Neural cell (in vitro differentiated cells): ENCODE measurements around the gene RYR2. TPM values are rescaled to one million over a fixed set of nuclear protein-coding genes. Genes with fewer than 3 reads are reported as not detected.

ENCODE experiments used
- H2AFZ ChIP-seq: fragments of 200-600, 300-800 bp; sonication (generic), shearing (Covaris generic); 2 replicates; pipeline ENCODE4 v1.6.0; 2014; ENCODE audit warnings: low read depth, mild to moderate bottlenecking, antibody characterized with exemption, low read length, moderate library complexity
- H3F3A ChIP-seq: fragments of 200-600 bp; shearing (Covaris generic); 2 replicates; pipeline ENCODE4 v1.6.1; 2016; ENCODE audit warnings: mild to moderate bottlenecking, moderate library complexity, mixed read lengths, antibody characterized with exemption, low read length; ENCODE audit not compliant: insufficient read depth, poor library complexity, severe bottlenecking
- H3K27ac ChIP-seq: fragments of 200-600, 300-800 bp; sonication (generic), shearing (Covaris generic); 2 replicates; pipeline ENCODE4 v1.5.1; 2014; ENCODE audit warnings: mild to moderate bottlenecking, low read length, moderate library complexity
- H3K27me3 ChIP-seq: fragments of 300-800, 200-600 bp; sonication (generic), shearing (Covaris generic); 2 replicates; pipeline ENCODE4 v1.6.0; 2014; ENCODE audit warnings: mild to moderate bottlenecking, low read depth, low read length, moderate library complexity; ENCODE audit not compliant: insufficient read depth
- H3K36me3 ChIP-seq: fragments of 300-800, 200-600 bp; sonication (generic), shearing (Covaris generic); 2 replicates; pipeline ENCODE4 v1.5.1; 2014; ENCODE audit warnings: mild to moderate bottlenecking, antibody characterized with exemption, low read length, moderate library complexity; ENCODE audit not compliant: insufficient read depth
- H3K4me2 ChIP-seq: fragments of 300-800, 200-600 bp; sonication (generic), shearing (Covaris generic); 2 replicates; pipeline ENCODE4 v1.6.0; 2014; ENCODE audit warnings: mild to moderate bottlenecking, low read length
- H3K4me3 ChIP-seq: fragments of 300-800, 200-600 bp; sonication (generic), shearing (Covaris generic); 2 replicates; pipeline ENCODE4 v1.5.1; 2014; ENCODE audit warnings: mild to moderate bottlenecking, low read length, moderate library complexity
- H3K79me2 ChIP-seq: fragments of 200-600 bp; shearing (Covaris generic); replicated peaks from 2 replicates; pipeline ENCODE4 v1.6.0; 2014; ENCODE audit warnings: mild to moderate bottlenecking, low read length, moderate library complexity; ENCODE audit not compliant: insufficient read depth
- H3K9ac ChIP-seq: fragments of 300-800, 200-600 bp; sonication (generic), shearing (Covaris generic); 2 replicates; pipeline ENCODE4 v1.6.1; 2016; ENCODE audit warnings: mild to moderate bottlenecking, low read length, mixed read lengths
- H3K9me2 ChIP-seq: fragments of 200-600 bp; shearing (Covaris generic); 2 replicates; pipeline ENCODE4 v1.6.1; 2016; ENCODE audit warnings: mild to moderate bottlenecking, low read length, mixed read lengths; ENCODE audit not compliant: insufficient read depth
- H3K9me3 ChIP-seq: fragments of 200-600, 300-800 bp; sonication (generic), shearing (Covaris generic); 2 replicates; pipeline ENCODE4 v1.6.1; 2016; ENCODE audit warnings: mild to moderate bottlenecking, mixed run types, low read length, moderate library complexity, mixed read lengths
- H4K20me1 ChIP-seq: fragments of 200-600 bp; shearing (Covaris generic); 2 replicates; pipeline ENCODE4 v1.6.1; 2016; ENCODE audit warnings: mild to moderate bottlenecking, mixed run types; ENCODE audit not compliant: insufficient read depth
- EP300 ChIP-seq: fragments of 450-650 bp; conservative IDR thresholded peaks from 2 replicates; pipeline ENCODE4 v1.6.1; 2014; ENCODE audit warnings: antibody characterized with exemption, mild to moderate bottlenecking, moderate library complexity; ENCODE audit not compliant: poor library complexity, severe bottlenecking
- EZH2 ChIP-seq: fragments of 200-600, 300-800 bp; shearing (Covaris generic), sonication (generic); IDR thresholded peaks from 2 replicates; pipeline ENCODE4 v1.6.1; 2014; ENCODE audit warnings: antibody characterized with exemption, low read length, borderline replicate concordance, mild to moderate bottlenecking; ENCODE audit not compliant: insufficient read depth, poor library complexity, severe bottlenecking
- MXI1 ChIP-seq: fragments of 450-650 bp; conservative IDR thresholded peaks from 2 replicates; pipeline ENCODE4 v1.6.1; 2014; ENCODE audit warnings: antibody characterized with exemption, mild to moderate bottlenecking; ENCODE audit not compliant: poor library complexity, severe bottlenecking
- POLR2AphosphoS5 ChIP-seq: IDR thresholded peaks from 2 replicates; pipeline ENCODE4 v1.6.1; 2012
- RAD21 ChIP-seq: fragments of 450-650 bp; conservative IDR thresholded peaks from 2 replicates; pipeline ENCODE4 v1.6.1; 2014; ENCODE audit warnings: antibody characterized with exemption, mild to moderate bottlenecking, moderate library complexity
- SMC3 ChIP-seq: fragments of 450-650 bp; conservative IDR thresholded peaks from 2 replicates; pipeline ENCODE4 v1.6.1; 2014; ENCODE audit warnings: antibody characterized with exemption, mild to moderate bottlenecking, moderate library complexity; ENCODE audit not compliant: poor library complexity
- TAF1 ChIP-seq: IDR thresholded peaks from 2 replicates; pipeline ENCODE4 v1.6.1; 2012; ENCODE audit warnings: low read depth
- polyA plus RNA-seq: library from polyadenylated mRNA; depleted of rRNA; stranded (reverse); fragments of >200 nt; gene quantifications from 2 replicates; pipeline ENCODE4 v1.2.3, GENCODE V29; 2014
- TF ChIP-seq, protein P1 (sequence below): fragments of 450-650 bp; IDR thresholded peaks from 2 replicates; pipeline ENCODE4 v1.5.1; 2014; ENCODE audit warnings: antibody characterized with exemption, mild to moderate bottlenecking, moderate library complexity; ENCODE audit not compliant: poor library complexity, severe bottlenecking
- TF ChIP-seq, protein P2 (sequence below): IDR thresholded peaks from 2 replicates; pipeline ENCODE4 v1.6.1; 2012; ENCODE audit warnings: borderline replicate concordance

RYR2 gene
- polyA plus RNA-seq, 1 donor from 2014 or later, result 3.8 TPM

DNA sequence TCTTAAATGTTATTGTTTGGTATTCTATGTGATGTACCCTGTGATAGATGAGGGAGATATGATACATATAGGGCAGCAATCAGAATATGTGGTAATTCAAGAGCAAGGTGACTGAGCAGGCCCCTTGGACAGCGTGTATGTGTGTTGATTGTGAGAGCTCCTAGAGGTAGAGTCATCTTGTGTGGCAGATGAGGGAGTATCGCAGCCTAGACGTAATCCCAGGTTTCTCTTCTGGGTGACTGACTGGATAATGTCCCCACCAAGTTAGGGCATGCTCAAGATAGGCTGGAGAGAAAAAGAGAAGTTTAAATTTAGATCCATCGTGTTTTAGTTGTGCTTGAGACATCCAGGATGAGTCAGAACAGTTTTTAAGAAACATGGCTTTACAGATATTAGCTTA, 663.5 kb downstream of the RYR2 start:
- TF ChIP-seq RAD21 (no peak), EP300 (no peak), POLR2AphosphoS5 (no peak), SMC3 (no peak)
- Histone ChIP-seq H3K9ac (no peak overlapping the region), H3K4me2 (no peak overlapping the region), H3F3A (no peaks in the 10 kb centered on the region), H2AFZ (no peak overlapping the region), H3K27ac (no peak overlapping the region), H3K9me3 (no peaks in the 10 kb centered on the region), H4K20me1 (no peaks in the 10 kb centered on the region), H3K9me2 (no peaks in the 10 kb centered on the region), H3K79me2 (no peaks in the 10 kb centered on the region), H3K4me3 (no peak overlapping the region), H3K36me3 (no peaks in the 10 kb centered on the region), H3K27me3 (no peaks in the 10 kb centered on the region)

DNA sequence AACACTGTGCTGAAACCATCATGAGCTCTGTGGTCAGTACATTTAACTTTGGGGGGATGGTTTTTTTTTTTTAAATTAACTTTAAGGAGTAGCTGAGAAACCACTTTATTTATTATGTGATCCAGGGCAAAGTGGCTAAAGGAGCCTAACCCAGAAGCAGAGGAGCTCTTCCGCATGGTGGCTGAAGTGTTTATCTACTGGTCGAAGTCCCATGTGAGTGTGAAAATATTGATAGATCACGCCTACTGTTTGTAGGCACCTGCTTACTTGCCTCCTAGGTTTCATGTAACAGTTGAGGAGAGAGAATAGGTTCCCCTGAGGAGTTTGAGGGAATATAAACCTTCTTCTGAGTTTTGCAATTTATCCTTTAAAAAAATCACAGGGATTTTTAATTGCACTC, 667.4 kb downstream of the RYR2 start:
- Histone ChIP-seq H3K27me3 (no peaks in the 10 kb centered on the region), H3K27ac (no peak overlapping the region), H3F3A (peaks cover 2% of the 10 kb centered on the region), H2AFZ (no peak overlapping the region), H3K9me2 (no peaks in the 10 kb centered on the region), H3K36me3 (no peaks in the 10 kb centered on the region), H3K9ac (no peak overlapping the region), H4K20me1 (no peaks in the 10 kb centered on the region), H3K9me3 (no peaks in the 10 kb centered on the region), H3K4me3 (no peak overlapping the region), H3K79me2 (no peaks in the 10 kb centered on the region), H3K4me2 (no peak overlapping the region)
- TF ChIP-seq EZH2 (no peak), MXI1 (no peak), SMC3 (no peak), EP300 (no peak)
- TF ChIP-seq, protein P1, sequence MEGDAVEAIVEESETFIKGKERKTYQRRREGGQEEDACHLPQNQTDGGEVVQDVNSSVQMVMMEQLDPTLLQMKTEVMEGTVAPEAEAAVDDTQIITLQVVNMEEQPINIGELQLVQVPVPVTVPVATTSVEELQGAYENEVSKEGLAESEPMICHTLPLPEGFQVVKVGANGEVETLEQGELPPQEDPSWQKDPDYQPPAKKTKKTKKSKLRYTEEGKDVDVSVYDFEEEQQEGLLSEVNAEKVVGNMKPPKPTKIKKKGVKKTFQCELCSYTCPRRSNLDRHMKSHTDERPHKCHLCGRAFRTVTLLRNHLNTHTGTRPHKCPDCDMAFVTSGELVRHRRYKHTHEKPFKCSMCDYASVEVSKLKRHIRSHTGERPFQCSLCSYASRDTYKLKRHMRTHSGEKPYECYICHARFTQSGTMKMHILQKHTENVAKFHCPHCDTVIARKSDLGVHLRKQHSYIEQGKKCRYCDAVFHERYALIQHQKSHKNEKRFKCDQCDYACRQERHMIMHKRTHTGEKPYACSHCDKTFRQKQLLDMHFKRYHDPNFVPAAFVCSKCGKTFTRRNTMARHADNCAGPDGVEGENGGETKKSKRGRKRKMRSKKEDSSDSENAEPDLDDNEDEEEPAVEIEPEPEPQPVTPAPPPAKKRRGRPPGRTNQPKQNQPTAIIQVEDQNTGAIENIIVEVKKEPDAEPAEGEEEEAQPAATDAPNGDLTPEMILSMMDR, result no peak
- TF ChIP-seq, protein P2, sequence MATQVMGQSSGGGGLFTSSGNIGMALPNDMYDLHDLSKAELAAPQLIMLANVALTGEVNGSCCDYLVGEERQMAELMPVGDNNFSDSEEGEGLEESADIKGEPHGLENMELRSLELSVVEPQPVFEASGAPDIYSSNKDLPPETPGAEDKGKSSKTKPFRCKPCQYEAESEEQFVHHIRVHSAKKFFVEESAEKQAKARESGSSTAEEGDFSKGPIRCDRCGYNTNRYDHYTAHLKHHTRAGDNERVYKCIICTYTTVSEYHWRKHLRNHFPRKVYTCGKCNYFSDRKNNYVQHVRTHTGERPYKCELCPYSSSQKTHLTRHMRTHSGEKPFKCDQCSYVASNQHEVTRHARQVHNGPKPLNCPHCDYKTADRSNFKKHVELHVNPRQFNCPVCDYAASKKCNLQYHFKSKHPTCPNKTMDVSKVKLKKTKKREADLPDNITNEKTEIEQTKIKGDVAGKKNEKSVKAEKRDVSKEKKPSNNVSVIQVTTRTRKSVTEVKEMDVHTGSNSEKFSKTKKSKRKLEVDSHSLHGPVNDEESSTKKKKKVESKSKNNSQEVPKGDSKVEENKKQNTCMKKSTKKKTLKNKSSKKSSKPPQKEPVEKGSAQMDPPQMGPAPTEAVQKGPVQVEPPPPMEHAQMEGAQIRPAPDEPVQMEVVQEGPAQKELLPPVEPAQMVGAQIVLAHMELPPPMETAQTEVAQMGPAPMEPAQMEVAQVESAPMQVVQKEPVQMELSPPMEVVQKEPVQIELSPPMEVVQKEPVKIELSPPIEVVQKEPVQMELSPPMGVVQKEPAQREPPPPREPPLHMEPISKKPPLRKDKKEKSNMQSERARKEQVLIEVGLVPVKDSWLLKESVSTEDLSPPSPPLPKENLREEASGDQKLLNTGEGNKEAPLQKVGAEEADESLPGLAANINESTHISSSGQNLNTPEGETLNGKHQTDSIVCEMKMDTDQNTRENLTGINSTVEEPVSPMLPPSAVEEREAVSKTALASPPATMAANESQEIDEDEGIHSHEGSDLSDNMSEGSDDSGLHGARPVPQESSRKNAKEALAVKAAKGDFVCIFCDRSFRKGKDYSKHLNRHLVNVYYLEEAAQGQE, result no peak

DNA sequence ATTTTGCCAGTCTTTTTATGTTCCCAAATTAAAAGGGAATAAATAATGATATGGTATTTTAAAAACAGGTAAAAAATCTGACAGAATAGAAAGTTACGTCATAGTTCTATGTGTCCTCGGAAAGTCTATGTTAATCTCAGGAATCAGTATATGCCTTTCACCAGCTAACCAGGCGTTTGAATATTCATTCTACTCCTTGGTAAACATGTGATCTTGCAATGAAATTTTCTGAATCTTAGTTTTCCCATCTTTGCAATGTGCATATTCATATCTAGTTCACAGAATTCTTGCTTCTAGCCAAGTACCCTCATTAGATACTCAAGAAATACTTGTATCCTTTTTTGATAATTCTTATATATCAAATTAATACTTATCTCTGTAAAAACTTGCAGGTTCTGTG, 669.3 kb downstream of the RYR2 start:
- H3K4me3 ChIP-seq, result no peak overlapping the region
- no peaks in the 10 kb centered on the region for H3K27me3 ChIP-seq
- no peaks in the 10 kb centered on the region for H3K9me3 ChIP-seq
- peaks cover 2% of the 10 kb centered on the region for H3F3A ChIP-seq
- no peaks in the 10 kb centered on the region for H4K20me1 ChIP-seq
- no peak overlapping the region for H3K4me2 ChIP-seq
- H3K36me3 ChIP-seq, result no peaks in the 10 kb centered on the region
- H3K9me2 ChIP-seq, result no peaks in the 10 kb centered on the region
- no peak overlapping the region for H3K9ac ChIP-seq
- H2AFZ ChIP-seq, result no peak overlapping the region
- H3K27ac ChIP-seq, result no peak overlapping the region
- TF ChIP-seq MXI1 (no peak), TAF1 (no peak), SMC3 (no peak), EZH2 (no peak), POLR2AphosphoS5 (no peak), EP300 (no peak), RAD21 (no peak)
- TF ChIP-seq, protein P2, result no peak
- TF ChIP-seq, protein P1, result no peak
- no peaks in the 10 kb centered on the region for H3K79me2 ChIP-seq
